ENCODE data around the gene APELA.
"Not testable (repeated sequence)": the region's sequence is repeated elsewhere in the genome, so short reads cannot be mapped to it uniquely, and the experiment has no call there.

The APELA gene, protein sequence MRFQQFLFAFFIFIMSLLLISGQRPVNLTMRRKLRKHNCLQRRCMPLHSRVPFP

DNA sequence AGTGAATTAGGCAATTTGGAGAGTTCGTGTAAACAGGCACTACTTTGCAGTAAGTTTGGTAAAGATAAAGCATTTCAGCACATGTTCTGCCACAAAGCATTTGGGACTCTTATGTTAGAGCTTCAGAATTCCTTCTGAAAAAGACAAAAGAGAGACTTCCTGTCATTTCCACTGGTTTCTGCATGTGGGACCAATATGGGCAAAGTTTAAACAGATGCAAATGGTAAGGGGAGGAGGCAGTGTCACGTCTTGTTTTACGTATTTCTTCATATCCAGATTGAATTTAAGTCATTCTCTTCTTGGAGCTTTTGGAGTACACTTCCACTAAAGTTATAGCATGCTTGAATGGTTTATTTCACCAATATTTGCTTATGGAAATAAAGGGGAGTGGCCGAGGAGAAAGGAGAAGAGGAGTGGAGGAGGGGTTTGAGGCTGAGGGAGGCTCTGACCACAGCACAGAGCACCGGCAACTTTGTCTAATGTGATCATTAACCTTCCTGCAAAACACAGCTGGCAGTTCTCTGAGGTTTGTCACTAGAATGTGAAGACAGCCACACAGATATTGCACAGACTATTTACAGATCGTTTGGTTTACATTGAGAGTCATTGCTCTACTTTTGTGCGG, at the start of gene APELA:
Gene APELA (plus strand): TSS at position 479 of the 625 bp plus-strand sequence. CDS start 154 bp downstream, outside the sequence.
- intact Hi-C loops (cut with DNase I): no loop called here
- DNase-seq: no peak

DNA sequence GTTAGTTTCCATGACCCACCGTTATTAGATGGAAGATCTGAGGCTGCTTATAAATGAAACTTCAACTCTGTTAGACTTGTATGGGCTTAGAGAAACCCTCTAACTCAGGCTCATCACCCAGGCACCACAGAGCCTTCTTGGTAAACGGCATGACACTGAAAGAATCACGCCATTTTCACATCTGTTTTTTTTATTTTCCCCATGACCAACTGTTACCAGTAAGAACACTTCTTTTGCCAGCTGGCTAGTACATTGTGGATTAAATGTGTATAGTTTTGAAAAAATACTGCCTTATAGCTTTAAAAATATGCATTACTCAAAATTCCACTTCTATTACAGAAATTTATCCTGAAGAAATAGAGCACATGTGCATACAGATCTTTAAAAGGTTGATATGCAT, 48.0 kb upstream of the APELA start:
- intact Hi-C loops (cut with DNase I): no loop called here
- DNase-seq: no peak

- intact Hi-C loops (cut with DNase I): no loop called here
- no peak for DNase-seq
Measured at GRCh38 chr4:164846566-164846965, 30.4 kb upstream of the APELA start.

DNA sequence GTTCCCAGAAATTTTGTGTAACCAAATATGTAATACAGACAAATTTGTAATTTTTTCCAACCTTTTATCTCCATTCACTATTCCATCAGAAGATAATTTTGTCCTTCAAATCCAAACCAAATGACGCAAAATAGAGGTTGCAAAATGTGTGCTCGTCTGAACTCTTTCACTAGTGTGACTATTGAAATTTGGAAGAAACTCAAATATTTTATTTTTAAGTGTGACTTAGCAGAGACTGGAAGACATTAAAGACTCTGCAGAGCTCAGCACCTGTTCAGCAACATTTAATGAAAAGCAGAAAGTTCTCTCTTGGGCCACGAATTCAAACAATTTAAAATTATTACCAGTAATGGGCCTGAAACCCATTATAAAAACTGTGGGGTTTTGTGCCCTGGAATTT, 30.0 kb upstream of the APELA start:
- no peak for DNase-seq
- intact Hi-C loops (cut with DNase I): no loop called here

DNA sequence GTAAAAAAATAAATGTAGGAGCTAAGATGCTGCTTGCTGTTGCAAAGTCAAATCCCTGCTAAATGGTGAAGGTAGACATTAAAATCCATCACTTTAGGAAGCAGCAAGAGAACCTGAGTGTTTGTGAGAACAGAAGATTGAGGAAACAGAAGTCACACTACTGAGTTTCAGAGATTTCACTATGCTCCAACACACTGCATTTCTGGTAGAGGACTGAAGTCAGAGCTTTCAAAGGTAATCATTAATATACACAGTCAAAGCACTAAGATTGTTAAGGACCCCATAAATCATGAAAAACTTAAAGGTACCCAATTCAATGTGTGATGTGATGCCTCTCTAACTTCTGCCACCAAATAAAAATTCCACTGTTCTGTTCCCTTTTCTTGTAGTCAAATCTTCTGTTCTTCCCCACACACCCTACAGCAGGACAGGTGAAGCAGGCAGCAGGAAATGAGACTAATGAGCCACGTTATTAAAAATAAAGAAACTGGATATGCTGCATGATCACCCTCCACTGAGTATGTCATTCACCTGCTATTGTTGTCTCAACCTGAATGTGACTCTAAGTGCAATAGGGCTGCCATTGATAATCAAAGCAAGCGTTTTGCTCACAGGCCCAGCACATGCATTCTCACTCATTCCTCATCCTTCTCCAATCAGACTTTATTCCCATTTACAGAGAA, 28.9 kb upstream of the APELA start:
- intact Hi-C loops (cut with DNase I): no loop called here
- no peak for DNase-seq

DNA sequence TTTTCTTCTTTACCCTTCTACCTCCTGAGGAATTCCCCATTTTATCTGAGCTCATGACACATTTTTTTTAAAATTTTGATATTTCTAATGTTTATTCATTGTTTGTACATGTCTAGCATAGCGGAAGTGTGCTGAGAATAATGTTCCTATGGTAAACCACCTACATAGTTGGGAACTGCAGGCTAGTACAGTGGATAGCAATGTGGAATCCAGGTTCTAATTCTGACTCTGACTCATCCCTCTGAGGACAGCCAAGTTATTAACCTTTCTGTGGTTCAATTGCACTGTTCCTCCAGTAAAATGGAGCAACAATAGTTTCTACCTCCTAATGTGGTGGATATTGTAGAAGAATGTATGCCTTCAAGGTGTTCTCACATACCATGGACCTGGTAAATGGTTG, 20.6 kb upstream of the APELA start:
- DNase-seq: no peak
- intact Hi-C loops (cut with DNase I): no loop called here

DNA sequence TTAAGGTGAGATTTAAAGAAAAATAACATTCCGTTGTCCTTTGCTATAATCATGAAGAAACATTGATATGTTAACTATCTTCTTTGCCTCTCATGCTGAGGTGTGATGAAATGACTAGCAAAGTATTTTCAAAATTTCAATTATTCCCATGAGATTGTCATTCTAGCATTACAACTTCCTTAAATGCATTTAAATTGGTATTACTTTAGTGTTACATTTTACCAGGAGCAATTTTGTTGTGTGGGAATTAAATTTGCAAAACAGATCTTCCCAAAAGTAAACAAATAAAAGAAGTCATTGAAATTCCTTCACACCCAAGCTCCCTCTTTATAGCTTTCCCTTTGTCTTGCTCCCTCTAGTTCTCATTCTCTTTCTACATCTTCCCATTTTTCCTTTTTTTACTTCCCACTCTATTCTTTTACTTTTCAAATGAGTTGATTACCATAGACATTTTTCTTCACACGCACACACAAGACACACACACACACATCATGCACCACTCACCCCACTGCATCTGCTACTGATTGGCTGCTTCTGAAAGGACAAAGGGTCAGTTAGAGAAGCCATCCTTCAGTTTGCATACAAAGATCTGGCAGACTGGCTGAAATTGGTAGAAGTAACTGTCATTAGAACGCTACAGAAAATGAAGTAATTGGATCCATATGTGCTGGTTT, 10.0 kb upstream of the APELA start:
- DNase-seq: no peak

DNA sequence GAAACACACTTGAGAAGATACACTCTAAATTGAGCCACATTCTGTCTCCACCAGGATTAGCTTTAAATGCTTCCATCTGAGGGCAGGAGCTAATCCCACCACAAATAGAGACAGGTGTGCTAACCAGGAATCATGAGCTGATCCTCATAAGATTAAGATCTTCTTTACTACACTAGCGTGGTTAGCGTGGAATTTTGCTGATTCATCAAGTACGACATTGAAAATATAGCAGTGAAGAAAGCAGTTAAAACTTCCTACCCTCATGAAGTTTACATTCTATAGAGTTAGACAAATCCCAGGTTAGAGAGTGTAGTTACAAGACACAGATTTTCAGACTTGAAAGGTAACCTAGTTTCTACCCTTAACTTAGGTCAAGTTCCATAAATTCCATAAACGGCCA, 5.3 kb upstream of the APELA start:
- intact Hi-C loops (cut with DNase I): no loop called here
- no peak for DNase-seq

More for the DNA sequence above, 10.0 kb upstream of the APELA start:
- intact Hi-C loops (cut with DNase I): no loop called here

GRCh38 chr4:164872481-164872880, 4.5 kb upstream of the APELA start:
- no peak for DNase-seq
- intact Hi-C loops (cut with DNase I): no loop called here

GRCh38 chr4:164874789-164875188, 2.2 kb upstream of the APELA start:
- intact Hi-C loops (cut with DNase I): no loop called here
- DNase-seq: no peak

- intact Hi-C loops (cut with DNase I): no loop called here
- DNase-seq: no peak
Measured at GRCh38 chr4:164880489-164881262, 3.7 kb downstream of the APELA start.

- intact Hi-C loops (cut with DNase I): no loop called here
- DNase-seq: no peak
Measured at GRCh38 chr4:164888096-164888715, 11.2 kb downstream of the APELA start.

DNA sequence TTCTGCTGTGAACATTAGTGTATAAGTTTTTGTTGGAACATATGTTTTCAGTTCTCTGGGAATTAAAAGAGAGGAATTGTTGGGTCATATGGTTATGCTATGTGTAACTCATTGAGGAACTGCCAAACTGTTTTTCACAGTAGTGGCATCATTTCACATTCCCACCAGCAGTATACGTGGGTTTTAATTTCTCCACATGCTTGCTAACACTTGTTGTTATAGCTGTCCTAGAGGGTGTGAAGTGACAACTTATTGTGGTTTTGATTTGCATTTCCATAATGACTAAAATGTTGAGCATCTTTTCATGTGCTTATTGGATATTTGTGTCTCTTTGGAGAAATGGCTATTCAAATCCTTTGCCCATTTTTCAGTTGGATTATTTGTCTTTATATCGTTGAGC, 13.7 kb downstream of the APELA start:
- DNase-seq: no peak
- intact Hi-C loops (cut with DNase I): no loop called here

DNA sequence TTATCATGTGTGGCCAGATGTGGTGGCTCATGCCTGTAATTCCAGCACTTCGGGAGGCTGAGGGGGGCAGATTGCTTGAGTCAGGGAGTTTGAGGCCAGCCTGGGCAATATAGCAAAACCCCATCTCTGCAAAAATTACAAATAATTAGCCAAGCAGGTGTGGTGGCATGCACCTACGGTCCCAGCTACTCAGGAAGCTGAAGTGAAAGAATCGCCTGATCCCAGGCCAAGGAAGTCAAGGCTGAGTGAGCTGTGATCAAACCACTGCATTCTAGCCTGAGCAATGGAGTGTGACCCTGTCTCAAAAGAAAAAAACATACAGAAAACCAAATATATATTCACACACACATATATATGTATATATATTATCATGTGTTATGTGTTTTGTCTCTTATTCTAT, 15.0 kb downstream of the APELA start:
- intact Hi-C loops (cut with DNase I): no loop called here
- no peak for DNase-seq

GRCh38 chr4:164894702-164895101, 17.7 kb downstream of the APELA start:
- DNase-seq: peak in 1 of 10 donors; percentile 18
- intact Hi-C loops (cut with DNase I): no loop called here

- intact Hi-C loops (cut with DNase I): no loop called here
- peak in 1 of 10 donors; percentile 63 for DNase-seq
Measured at GRCh38 chr4:164902608-164903007, 25.6 kb downstream of the APELA start.

DNA sequence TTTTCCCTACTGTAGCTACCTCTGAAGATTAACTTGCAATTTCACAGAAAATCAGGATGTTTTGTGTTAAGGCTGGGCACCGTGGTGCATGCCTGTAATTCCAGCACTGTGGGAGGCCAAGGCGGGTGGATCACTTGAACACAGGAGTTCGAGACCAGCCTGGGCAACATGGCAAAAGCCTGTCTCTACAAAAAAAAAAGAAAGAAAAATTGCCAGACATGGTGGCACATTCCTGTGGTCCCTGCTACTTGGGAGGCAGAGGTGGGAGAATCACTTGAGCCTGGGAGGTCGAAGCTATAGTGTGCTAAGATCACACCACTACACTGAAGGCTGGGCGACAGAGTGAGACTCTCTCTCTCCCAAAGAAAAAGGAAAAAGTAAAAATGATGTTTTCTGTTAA, 27.4 kb downstream of the APELA start:
- DNase-seq: no peak
- intact Hi-C loops (cut with DNase I): no loop called here

DNA sequence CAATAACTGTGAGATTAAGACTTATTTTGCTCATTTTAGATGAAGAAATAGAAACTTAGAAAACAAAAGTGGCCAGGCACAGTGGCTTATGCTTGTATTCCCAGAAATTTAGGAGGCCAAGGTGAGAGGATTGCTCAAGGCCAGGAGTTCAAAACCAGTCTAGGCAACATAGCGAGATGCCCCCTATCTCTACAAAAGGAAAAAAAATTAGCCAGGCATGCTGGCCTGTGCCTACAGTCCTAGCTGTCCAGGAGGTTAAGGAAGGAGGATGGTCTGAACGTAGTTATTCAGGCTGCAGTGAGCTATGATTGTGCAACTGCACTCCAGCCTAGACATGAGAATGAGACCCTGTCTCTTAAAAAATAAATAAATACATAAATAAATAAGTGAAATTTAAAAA, 28.0 kb downstream of the APELA start:
- DNase-seq: no peak
- intact Hi-C loops (cut with DNase I): no loop called here

DNA sequence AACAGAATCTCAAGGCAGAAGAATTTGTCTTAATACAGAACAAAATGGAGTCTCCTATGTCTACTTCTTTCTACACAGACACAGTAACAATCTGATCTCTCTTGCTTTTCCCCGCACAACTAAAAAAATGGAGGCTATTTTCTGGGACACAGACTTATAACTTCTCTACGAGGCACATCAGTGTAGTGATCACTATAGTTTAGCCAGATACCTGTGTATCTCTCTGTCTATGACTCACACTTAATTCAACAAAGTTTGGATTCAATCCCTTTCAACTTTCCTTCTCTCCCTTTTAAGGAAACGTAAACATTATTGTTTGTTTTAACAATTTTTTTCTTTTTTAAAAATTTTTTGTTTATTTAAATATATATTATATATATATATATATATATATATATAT, 29.4 kb downstream of the APELA start:
- intact Hi-C loops (cut with DNase I): no loop called here
- no peak for DNase-seq

DNA sequence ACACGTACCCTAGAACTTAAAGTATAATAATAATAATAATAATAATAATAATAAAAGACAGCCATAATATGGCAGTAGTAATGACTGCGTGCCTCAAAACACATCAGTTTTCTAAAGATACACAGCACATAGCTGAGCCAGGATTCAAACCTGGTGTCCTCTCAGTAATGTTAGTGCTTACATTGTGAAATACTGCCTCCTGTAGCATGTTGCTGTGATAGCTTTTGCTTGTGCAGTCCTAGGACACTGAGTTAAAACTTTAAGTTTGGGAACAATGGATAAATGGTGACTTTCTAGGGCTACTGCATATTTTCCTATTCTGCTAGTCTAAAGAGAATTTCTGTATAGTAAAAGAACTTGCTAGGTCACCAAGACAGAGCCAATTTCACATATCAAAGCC, 36.5 kb downstream of the APELA start:
- intact Hi-C loops (cut with DNase I); DNase-seq: not testable (repeated sequence)

DNA sequence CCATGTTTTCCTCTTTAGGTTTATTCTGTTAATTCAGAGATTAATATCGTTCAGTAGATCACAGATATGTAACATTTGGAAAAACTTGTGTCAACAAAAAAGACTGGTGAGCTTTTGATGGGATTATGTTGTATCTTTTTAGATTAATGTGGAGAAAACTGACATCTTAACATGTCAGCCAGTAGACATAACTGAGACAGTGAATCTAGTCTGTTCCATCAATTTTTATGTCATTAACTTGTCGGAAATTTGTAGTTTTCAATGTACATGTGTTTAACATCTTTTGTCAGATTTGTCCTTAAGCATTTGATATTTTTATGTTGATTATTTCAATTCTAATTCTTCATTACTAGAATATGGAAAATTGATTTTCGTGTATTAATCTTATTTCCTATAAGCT, 42.0 kb downstream of the APELA start:
- no peak for DNase-seq
- intact Hi-C loops (cut with DNase I): no loop called here
